IMR-90 (cell line): Measurements from ENCODE around the gene LINGO4. TPM values are rescaled to one million over a fixed set of nuclear protein-coding genes. Genes with fewer than 3 reads are reported as not detected.

ENCODE experiments used
- ATAC-seq: fragments of 200-7000 bp; cut with Tn5 transposase; 2 replicates; pipeline ENCODE4 v1.9.1; 2020; ENCODE audit warnings: low read depth, mild to moderate bottlenecking, moderate library complexity
- BruUV-seq: library from RNA; stranded (reverse); fragments of 400-500 nt; replicated peaks from 2 replicates; lab custom pipeline; 2021; lab: Mats Ljungman, UMichigan
- CTCF ChIA-PET: fragments of 300-600 bp; formaldehyde crosslinking; extraction: SDS; loops from one replicate; lab custom pipeline; 2021; ENCODE audit warnings: antibody characterized with exemption; lab: Yijun Ruan, JAX
- POLR2A ChIA-PET: fragments of 300-600 bp; sonication (Branson Sonifier 250); formaldehyde crosslinking; loops from one replicate; lab custom pipeline; 2022; ENCODE audit warnings: antibody characterized with exemption; ENCODE audit not compliant: unreplicated experiment; lab: Charles Lee
- DNase-seq: peaks from one replicate; pipeline ENCODE4 v3.0.0; 2013
- H2AFZ ChIP-seq: replicated peaks from 2 replicates; pipeline ENCODE3; 2013; ENCODE audit warnings: low read length, mild to moderate bottlenecking; ENCODE audit not compliant: poor library complexity
- H2AK5ac ChIP-seq: 2 replicates; pipeline ENCODE4 v1.6.1; 2013; ENCODE audit warnings: low read depth, low read length, inconsistent platforms
- H2AK9ac ChIP-seq: replicated peaks from 2 replicates; pipeline ENCODE3; 2013; ENCODE audit warnings: mild to moderate bottlenecking, low read depth, low read length, moderate library complexity; ENCODE audit not compliant: poor library complexity
- H2BK120ac ChIP-seq: 2 replicates; pipeline ENCODE4 v1.6.1; 2013; ENCODE audit warnings: low read depth, low read length, inconsistent platforms
- H2BK15ac ChIP-seq: 3 replicates; pipeline ENCODE4 v1.6.1; 2013; ENCODE audit warnings: low read depth, low read length, inconsistent platforms
- H2BK20ac ChIP-seq: 2 replicates; pipeline ENCODE4 v1.6.1; 2013; ENCODE audit warnings: low read depth, mild to moderate bottlenecking, inconsistent platforms, low read length, moderate library complexity
- H2BK5ac ChIP-seq: 2 replicates; pipeline ENCODE4 v1.6.1; 2013; ENCODE audit warnings: mild to moderate bottlenecking, low read depth, low read length, inconsistent platforms; ENCODE audit not compliant: poor library complexity, severe bottlenecking
- H3K14ac ChIP-seq: replicated peaks from 2 replicates; pipeline ENCODE4 v1.6.1; 2013; ENCODE audit warnings: low read depth, low read length, inconsistent platforms
- H3K18ac ChIP-seq: 2 replicates; pipeline ENCODE4 v1.6.1; 2013; ENCODE audit warnings: low read depth, low read length, control low read depth
- H3K23ac ChIP-seq: 2 replicates; pipeline ENCODE4 v1.6.1; 2013; ENCODE audit warnings: low read depth, low read length, inconsistent platforms
- H3K27ac ChIP-seq: 2 replicates; pipeline ENCODE4 v1.5.1; 2013; ENCODE audit warnings: mild to moderate bottlenecking, control low read depth, low read length; ENCODE audit not compliant: insufficient read depth
- H3K27me3 ChIP-seq: 2 replicates; pipeline ENCODE4 v1.6.1; 2013; ENCODE audit warnings: low read length; ENCODE audit not compliant: control insufficient read depth, insufficient read depth
- H3K36me3 ChIP-seq: 2 replicates; pipeline ENCODE4 v1.6.1; 2013; ENCODE audit warnings: low read length, mixed read lengths; ENCODE audit not compliant: control insufficient read depth, insufficient read depth
- H3K4ac ChIP-seq: 2 replicates; pipeline ENCODE4 v1.6.1; 2013; ENCODE audit warnings: low read depth, low read length, inconsistent platforms
- H3K4me1 ChIP-seq: 2 replicates; pipeline ENCODE4 v1.6.1; 2013; ENCODE audit warnings: low read length, mixed read lengths; ENCODE audit not compliant: control insufficient read depth, insufficient read depth
- H3K4me2 ChIP-seq: 2 replicates; pipeline ENCODE4 v1.6.1; 2013; ENCODE audit warnings: low read depth, mild to moderate bottlenecking, control low read depth, low read length, moderate library complexity
- H3K4me3 ChIP-seq: 2 replicates; pipeline ENCODE4 v1.5.1; 2013; ENCODE audit warnings: low read depth, mild to moderate bottlenecking, control low read depth, low read length, moderate library complexity; ENCODE audit not compliant: insufficient read depth
- H3K56ac ChIP-seq: 2 replicates; pipeline ENCODE4 v1.6.1; 2013; ENCODE audit warnings: low read length, inconsistent platforms; ENCODE audit not compliant: insufficient read depth; ENCODE audit errors: extremely low read depth
- H3K79me1 ChIP-seq, 2 experiments: 2 replicates each; pipeline ENCODE4 v1.6.1; 2013; ENCODE audit warnings: low read length in 2 of 2, inconsistent platforms in 1 of 2, low read depth in 1 of 2
- H3K9ac ChIP-seq: 2 replicates; pipeline ENCODE4 v1.6.1; 2013; ENCODE audit warnings: low read depth, low read length, control low read depth
- H3K9me1 ChIP-seq: 2 replicates; pipeline ENCODE4 v1.6.1; 2013; ENCODE audit warnings: low read length, inconsistent platforms; ENCODE audit not compliant: insufficient read depth
- H3K9me3 ChIP-seq: 2 replicates; pipeline ENCODE4 v1.6.1; 2013; ENCODE audit warnings: low read length; ENCODE audit not compliant: control insufficient read depth, insufficient read depth
- H4K20me1 ChIP-seq: 2 replicates; pipeline ENCODE4 v1.6.1; 2013; ENCODE audit warnings: low read length, inconsistent platforms; ENCODE audit not compliant: insufficient read depth
- H4K5ac ChIP-seq: 2 replicates; pipeline ENCODE4 v1.6.1; 2013; ENCODE audit warnings: mild to moderate bottlenecking, low read depth, low read length, control low read depth
- H4K8ac ChIP-seq, 2 experiments: 2 replicates each; pipeline ENCODE4 v1.6.1; 2013; ENCODE audit warnings: low read depth in 2 of 2, low read length in 2 of 2, control low read depth in 1 of 2, inconsistent platforms in 1 of 2
- H4K91ac ChIP-seq: 2 replicates; pipeline ENCODE4 v1.6.1; 2013; ENCODE audit warnings: low read depth, low read length, inconsistent platforms; ENCODE audit not compliant: insufficient read depth
- BHLHE40 ChIP-seq: fragments of 150-350 bp; IDR thresholded peaks from 2 replicates; pipeline ENCODE4 v1.6.1; 2016; ENCODE audit warnings: mild to moderate bottlenecking, low read depth, low read length
- CEBPB ChIP-seq: IDR thresholded peaks from 2 replicates; pipeline ENCODE4 v1.6.1; 2012; ENCODE audit warnings: low read depth, low read length, improper control_type of control experiment
- CHD1 ChIP-seq: IDR thresholded peaks from 2 replicates; pipeline ENCODE4 v1.6.1; 2012; ENCODE audit warnings: low read depth, low read length, improper control_type of control experiment
- MAFK ChIP-seq: IDR thresholded peaks from 2 replicates; pipeline ENCODE4 v1.6.1; 2012; ENCODE audit warnings: low read depth, low read length, improper control_type of control experiment
- MAZ ChIP-seq: IDR thresholded peaks from 2 replicates; pipeline ENCODE4 v1.6.1; 2012; ENCODE audit warnings: low read depth, mild to moderate bottlenecking, low read length, improper control_type of control experiment, moderate library complexity, borderline replicate concordance
- RAD21 ChIP-seq: IDR thresholded peaks from 2 replicates; pipeline ENCODE4 v1.6.1; 2012; ENCODE audit warnings: low read length, improper control_type of control experiment
- RFX5 ChIP-seq: IDR thresholded peaks from 2 replicates; pipeline ENCODE4 v1.8.0; 2012; ENCODE audit warnings: low read depth, mild to moderate bottlenecking, low read length, moderate library complexity
- WGBS, 2 experiments: methylation state at CpG; one replicate each; pipeline versions ENCODE4 v1.1.5 to v1.1.7; 2013; ENCODE audit warnings: missing lambda C conversion rate in 2 of 2; ENCODE audit not compliant: insufficient read length in 1 of 2; ENCODE audit errors: extremely low coverage in 2 of 2; 5-methylcytosine and 5-hydroxymethylcytosine counted together
- dilution Hi-C: fragments of 300-500 bp; cut with HindIII; formaldehyde crosslinking; loops from one replicate; pipeline ENCODE4 v1.14.3; 2018; ENCODE audit warnings: low sequenced_read_pairs; ENCODE audit not compliant: unreplicated experiment
- in situ Hi-C: fragments of 300-500 bp; cut with MboI; formaldehyde crosslinking; loops from 3 replicates; pipeline ENCODE4 v1.14.3; 2019; ENCODE audit warnings: low sequenced_read_pairs, inconsistent platforms, mixed read lengths
- intact Hi-C: fragments of 100-400 bp; cut with micrococcal nuclease; formaldehyde crosslinking; loops from 2 replicates; pipeline ENCODE4 v1.10.0; 2022
- polyA plus RNA-seq, 3 experiments: library from polyadenylated mRNA; depleted of rRNA; stranded (reverse); fragments of >200 nt; gene quantifications; 2 replicates each; pipeline ENCODE4 v1.2.3, GENCODE V29; 2012; ENCODE audit warnings: low replicate concordance in 1 of 3
- total RNA-seq: library from RNA; depleted of rRNA; stranded (reverse); fragments of >200 nt; gene quantifications from 2 replicates; pipeline ENCODE4 v1.2.3, GENCODE V29; 2012
- TF ChIP-seq, protein P1 (sequence below): conservative IDR thresholded peaks from 2 replicates; pipeline ENCODE4 v1.5.1; 2012; ENCODE audit warnings: mild to moderate bottlenecking, low read depth, low read length, improper control_type of control experiment

LINGO4 gene
- total and polyA plus RNA-seq, 2 of the 4 experiments (the other 2 are of a cell fraction): not detected

DNA sequence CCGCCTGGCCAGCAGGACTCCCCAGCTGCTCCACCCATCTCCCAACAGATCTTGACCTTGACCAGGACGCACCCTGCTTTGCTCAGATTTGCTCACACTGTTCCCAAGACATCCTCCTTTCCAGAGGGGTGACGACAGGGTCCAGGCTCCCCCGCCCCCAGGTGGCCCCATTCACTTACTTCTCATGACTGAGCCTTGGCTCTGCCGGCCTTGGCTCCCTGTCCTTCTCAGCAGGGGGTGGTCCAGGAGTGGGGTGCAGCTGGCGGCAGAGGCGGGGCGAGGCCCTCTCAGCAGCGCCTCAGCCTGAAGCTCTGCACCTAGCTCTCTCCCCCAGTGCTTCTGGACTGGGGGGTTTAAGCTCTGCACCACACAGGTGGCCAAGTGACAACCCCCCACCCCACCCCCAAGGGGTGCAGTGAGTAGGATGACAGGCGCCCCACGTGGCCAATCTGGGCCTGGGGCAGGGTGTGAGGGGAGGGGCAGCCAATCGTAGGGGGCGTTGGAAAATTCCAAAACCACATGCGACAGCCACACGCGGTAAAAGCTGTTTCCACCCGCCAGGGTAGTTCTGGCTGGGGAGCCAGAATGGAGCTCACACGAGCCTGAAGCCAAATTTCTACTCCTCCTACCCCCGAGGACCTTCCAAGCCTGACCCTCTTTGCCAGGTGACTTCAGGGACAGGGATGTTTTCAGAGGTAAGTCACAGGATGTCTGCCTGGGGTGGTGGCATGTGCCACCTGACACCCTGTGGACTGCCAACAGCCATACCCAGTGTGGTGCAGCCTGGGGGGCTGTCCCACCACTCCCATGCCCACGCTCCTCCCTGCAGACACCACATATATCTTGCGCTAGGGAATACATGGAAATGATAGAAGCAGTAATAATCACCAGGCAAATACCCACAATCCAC, 20.8 kb upstream of the LINGO4 start:
- H3K4me2 ChIP-seq: no peak overlapping the region

More for the DNA sequence above, 20.8 kb upstream of the LINGO4 start:
- Histone ChIP-seq H3K18ac (no peak overlapping the region), H2BK120ac (no peak overlapping the region), H3K4ac (no peak overlapping the region), H3K23ac (no peak overlapping the region), H3K36me3 (no peaks in the 10 kb centered on the region), H3K4me3 (no peak overlapping the region), H4K20me1 (no peaks in the 10 kb centered on the region), H3K14ac (no peak overlapping the region), H2BK20ac (no peak overlapping the region), H3K9me3 (no peaks in the 10 kb centered on the region), H2BK15ac (no peak overlapping the region), H2AK9ac (no peak overlapping the region), H3K27me3 (peaks cover 68% of the 10 kb centered on the region), H2AK5ac (no peak overlapping the region), H3K9ac (no peak overlapping the region), H3K4me1 (no peaks in the 10 kb centered on the region), H2BK5ac (no peak overlapping the region), H3K79me1 (no peaks in the 10 kb centered on the region), H4K8ac (no peak overlapping the region), H3K56ac (no peak overlapping the region), H4K91ac (no peak overlapping the region), H2AFZ (no peak overlapping the region), H3K9me1 (no peaks in the 10 kb centered on the region), H3K27ac (no peak overlapping the region), H4K5ac (no peak overlapping the region)
- in situ Hi-C loops (no loop called here), dilution Hi-C loops (no loop called here), intact Hi-C loops (no loop called here)
- no peak for TF ChIP-seq MAFK
- TF ChIP-seq CHD1: no peak
- TF ChIP-seq, protein P1, sequence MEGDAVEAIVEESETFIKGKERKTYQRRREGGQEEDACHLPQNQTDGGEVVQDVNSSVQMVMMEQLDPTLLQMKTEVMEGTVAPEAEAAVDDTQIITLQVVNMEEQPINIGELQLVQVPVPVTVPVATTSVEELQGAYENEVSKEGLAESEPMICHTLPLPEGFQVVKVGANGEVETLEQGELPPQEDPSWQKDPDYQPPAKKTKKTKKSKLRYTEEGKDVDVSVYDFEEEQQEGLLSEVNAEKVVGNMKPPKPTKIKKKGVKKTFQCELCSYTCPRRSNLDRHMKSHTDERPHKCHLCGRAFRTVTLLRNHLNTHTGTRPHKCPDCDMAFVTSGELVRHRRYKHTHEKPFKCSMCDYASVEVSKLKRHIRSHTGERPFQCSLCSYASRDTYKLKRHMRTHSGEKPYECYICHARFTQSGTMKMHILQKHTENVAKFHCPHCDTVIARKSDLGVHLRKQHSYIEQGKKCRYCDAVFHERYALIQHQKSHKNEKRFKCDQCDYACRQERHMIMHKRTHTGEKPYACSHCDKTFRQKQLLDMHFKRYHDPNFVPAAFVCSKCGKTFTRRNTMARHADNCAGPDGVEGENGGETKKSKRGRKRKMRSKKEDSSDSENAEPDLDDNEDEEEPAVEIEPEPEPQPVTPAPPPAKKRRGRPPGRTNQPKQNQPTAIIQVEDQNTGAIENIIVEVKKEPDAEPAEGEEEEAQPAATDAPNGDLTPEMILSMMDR: no peak
- TF ChIP-seq RAD21: no peak
- TF ChIP-seq CEBPB: no peak
- no peak for TF ChIP-seq RFX5
- no peak for TF ChIP-seq BHLHE40
- TF ChIP-seq MAZ: no peak
- ChIA-PET POLR2A (no interaction called here), CTCF (no interaction called here)
- WGBS, 2 experiments: 33% methylated on average over 1 of the region's 21 CpGs; no CpG with 5 or more reads in 1 of the 2 experiments
- DNase-seq (no peak), ATAC-seq (no peak)
- no TSS peak for BruUV-seq
